GM12864 (cell line): ENCODE results near the gene RAD18.

Experiments used
- DNase-seq: peaks from one replicate; pipeline ENCODE4 v3.0.0-alpha.2; 2011; ENCODE audit warnings: low read depth
- H3K4me3 ChIP-seq: 2 replicates; pipeline ENCODE4 v1.5.1; 2011; ENCODE audit warnings: mild to moderate bottlenecking, low read depth, low read length, control low read depth
- TF ChIP-seq, protein P1 (sequence below): IDR thresholded peaks from 2 replicates; pipeline ENCODE4 v1.5.1; 2011; ENCODE audit warnings: low read depth, mild to moderate bottlenecking, moderate library complexity, low read length, control low read depth, inconsistent platforms; ENCODE audit errors: missing control alignments

The RAD18 gene

DNA sequence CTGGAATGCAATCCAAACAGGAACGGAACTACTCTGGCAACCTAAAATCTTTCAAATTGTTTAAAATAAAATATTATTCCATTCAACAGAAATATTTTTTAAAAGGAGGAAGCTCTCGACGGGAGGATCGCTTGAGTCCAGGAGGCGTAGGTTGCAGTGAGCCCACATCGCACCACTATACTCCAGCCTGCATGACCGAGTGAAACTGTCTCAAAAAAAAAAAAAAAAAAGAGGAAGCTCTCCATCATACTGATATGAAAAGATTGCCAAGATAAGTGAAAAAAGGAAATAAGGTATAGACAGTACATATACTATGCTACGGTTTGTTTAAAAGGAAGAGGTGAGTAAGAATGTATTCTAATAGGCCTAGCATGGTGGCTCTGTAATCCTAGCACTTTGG is 3.6 kb downstream of the RAD18 start:
- TF ChIP-seq, protein P1, sequence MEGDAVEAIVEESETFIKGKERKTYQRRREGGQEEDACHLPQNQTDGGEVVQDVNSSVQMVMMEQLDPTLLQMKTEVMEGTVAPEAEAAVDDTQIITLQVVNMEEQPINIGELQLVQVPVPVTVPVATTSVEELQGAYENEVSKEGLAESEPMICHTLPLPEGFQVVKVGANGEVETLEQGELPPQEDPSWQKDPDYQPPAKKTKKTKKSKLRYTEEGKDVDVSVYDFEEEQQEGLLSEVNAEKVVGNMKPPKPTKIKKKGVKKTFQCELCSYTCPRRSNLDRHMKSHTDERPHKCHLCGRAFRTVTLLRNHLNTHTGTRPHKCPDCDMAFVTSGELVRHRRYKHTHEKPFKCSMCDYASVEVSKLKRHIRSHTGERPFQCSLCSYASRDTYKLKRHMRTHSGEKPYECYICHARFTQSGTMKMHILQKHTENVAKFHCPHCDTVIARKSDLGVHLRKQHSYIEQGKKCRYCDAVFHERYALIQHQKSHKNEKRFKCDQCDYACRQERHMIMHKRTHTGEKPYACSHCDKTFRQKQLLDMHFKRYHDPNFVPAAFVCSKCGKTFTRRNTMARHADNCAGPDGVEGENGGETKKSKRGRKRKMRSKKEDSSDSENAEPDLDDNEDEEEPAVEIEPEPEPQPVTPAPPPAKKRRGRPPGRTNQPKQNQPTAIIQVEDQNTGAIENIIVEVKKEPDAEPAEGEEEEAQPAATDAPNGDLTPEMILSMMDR: no peak
- DNase-seq: no peak
- H3K4me3 ChIP-seq: no peak overlapping the region

DNA sequence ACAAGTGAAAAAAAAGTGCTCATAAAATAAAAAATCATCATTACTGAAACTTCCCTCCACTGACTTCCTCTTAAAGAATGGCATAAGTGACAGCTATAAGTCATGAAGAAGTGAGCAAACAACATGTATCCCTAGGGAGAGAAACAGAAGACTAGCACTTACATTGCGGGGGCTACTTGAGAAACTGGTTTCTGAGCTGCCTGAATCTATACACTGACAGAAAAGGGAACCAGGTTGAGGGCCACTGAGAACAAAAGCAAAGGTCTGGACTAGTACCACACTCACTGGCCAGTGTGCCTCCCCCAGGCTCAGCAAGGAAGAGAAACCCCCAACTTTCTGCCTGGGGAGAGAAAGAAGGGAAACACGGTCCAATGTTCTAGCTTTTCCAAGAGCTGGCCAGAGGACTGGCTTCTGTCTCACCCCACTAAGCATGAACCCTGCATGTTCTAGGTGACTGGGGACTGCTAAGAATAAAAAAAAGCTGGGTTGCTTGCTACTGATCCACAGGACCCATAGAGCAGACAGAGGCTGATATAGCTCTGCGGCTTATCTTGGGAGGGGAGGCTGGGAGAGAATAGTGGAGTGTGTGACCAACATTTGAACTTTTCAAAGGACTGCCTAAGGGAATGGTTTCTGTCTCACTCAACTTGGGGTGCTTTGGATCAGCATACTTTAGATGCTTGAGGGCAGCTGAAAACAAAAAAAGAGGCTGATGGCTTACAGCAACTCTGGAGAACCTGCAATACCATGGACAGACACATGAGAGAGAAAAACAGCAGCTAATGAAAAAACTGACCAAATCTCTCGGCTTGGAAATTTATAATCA is 8.1 kb downstream of the RAD18 start:
- peak; percentile 24 for DNase-seq
- TF ChIP-seq, protein P1: no peak
- H3K4me3 ChIP-seq: no peak overlapping the region

DNA sequence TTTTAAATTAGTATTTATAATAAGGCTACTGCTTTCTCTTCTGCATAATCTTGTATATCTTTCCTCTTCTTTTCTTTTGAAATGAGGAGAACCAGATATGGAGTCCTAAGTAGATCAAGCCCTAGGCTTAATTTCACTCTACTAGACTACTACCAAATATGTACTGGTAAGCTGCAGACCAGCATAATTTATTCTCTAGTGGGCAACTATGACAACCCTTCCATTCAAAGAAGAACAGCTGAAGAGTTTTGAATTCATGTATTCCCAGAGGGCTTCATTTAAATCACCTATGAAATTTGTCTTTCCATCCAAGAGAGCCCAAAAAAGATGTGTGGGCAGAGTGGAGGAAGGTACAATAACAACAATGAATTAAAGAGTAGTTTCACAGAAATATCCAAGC is 10.0 kb downstream of the RAD18 start:
- no peak overlapping the region for H3K4me3 ChIP-seq
- no peak for DNase-seq
- TF ChIP-seq, protein P1: no peak

DNA sequence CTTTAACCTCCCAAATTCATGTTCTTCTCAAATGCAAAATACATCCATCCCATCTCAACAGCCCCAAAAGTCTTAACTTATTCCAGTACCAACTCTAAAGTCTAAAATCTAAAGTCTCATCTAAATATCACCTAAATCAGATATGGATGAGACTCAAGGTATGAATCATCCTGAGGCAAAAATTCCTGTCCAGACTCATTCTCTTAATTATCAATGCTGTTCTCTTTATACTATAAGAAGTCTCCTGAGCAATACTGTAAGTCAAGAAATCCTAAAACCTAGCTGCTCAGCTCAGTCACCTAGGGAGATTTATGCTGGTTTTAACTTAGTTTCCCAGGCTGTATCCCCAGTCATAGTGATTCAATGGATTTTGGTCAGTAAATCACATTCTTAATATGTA is 11.1 kb downstream of the RAD18 start:
- no peak overlapping the region for H3K4me3 ChIP-seq

DNA sequence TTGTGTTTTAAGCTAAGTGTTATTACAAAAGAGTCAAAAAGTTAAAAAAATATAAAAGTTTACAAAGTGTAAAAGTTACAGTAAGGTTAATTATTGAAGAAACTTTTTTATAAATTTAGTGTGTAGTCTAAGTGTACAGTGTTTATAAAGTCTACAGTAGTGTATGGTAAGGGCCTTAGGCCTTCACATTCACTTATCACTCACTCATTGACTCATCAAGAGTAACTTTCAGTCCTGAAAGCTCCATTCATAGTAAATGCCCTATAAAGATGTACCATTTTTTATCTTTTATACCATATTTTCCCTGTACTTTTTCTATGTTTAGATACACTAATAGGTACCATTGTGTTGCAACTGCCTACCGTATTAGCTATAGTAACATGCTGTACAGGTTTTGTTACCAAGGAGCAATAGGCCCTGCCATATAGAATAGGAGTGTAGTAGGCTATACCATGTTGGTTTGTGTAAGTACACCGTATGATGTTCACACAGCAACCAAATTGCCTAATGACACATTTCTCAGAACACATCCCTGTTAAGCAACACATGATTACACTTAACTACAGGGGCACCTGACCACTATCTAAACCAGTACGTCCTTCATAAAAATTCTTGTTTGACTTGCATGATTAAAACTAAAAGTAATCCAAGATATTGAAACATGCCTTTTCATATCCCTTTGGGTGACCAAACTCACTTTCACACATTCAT is 17.2 kb downstream of the RAD18 start:
- no peak overlapping the region for H3K4me3 ChIP-seq
- no peak for DNase-seq
- TF ChIP-seq, protein P1: no peak

More for the DNA sequence above, 11.1 kb downstream of the RAD18 start:
- TF ChIP-seq, protein P1: no peak
- no peak for DNase-seq

DNA sequence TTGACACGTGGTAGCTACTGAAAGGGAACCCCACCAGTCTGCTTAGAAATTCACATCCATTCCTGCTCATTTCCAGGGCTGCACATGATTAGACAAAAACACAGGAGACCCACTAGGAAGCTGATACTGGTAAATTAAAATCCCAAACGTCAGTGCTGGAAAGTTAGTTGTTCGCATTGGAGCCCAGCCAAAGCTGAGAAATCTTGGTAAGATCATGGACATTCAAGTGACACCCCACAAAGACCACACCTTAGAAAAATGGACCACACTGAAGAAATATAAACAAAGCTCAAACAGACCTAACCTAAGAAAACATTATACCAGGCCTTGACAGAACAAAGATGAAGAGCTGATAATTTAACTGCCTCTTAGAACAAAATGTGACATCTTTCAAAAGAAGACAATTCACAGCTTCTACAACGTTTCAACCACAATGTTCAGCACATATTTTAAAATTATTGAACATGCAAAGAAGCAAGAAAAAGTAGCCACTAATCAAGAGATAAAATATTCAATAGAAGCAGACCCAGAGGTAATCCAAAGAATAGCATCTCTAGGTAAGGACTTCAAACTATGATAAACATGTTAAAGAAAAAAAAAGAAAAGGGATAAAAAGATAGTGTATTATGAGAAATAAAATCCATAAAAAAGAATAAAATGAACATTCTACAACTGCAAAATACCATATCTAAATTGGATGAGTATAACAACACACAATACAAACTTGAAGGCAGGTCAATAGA is 20.4 kb downstream of the RAD18 start:
- TF ChIP-seq, protein P1: no peak
- H3K4me3 ChIP-seq: no peak overlapping the region

More for the DNA sequence above, 20.4 kb downstream of the RAD18 start:
- DNase-seq: no peak
